Tibial artery (tissue), 4 donors: Measurements from ENCODE around the gene XRN1.
"Not testable (repeated sequence)": the region's sequence is repeated elsewhere in the genome, so short reads cannot be mapped to it uniquely, and the experiment has no call there.

Experiments
- DNase-seq, 2 donors: peaks; one replicate each; pipeline ENCODE4 v3.0.0-alpha.2; 2019
- H3K27ac ChIP-seq, 2 donors: fragments of 200-600 bp; sonication (generic) in 1 of 2; 1 replicate in 1 of 2; 2 replicates in 1 of 2; pipeline ENCODE4 v1.5.1; 2018 to 2019; ENCODE audit warnings: mild to moderate bottlenecking in 1 of 2
- H3K27me3 ChIP-seq, 2 donors: fragments of 200-600 bp; sonication (generic) in 1 of 2; one replicate each; pipeline versions ENCODE4 v1.5.1 to v1.6.0; 2016 to 2019
- H3K36me3 ChIP-seq, 3 donors: fragments of 200-600 bp; sonication (generic) in 2 of 3; one replicate each; pipeline ENCODE4 v1.5.1; 2016 to 2019; ENCODE audit warnings: mild to moderate bottlenecking in 2 of 3
- H3K4me1 ChIP-seq, 4 donors: fragments of 200-600 bp; sonication (generic) in 2 of 4; 1 replicate in 3 of 4; 2 replicates in 1 of 4; pipeline ENCODE4 v1.5.1; 2016 to 2019
- H3K4me3 ChIP-seq, 2 donors: fragments of 200-600 bp; sonication (generic) in 1 of 2; 1 replicate in 1 of 2; 2 replicates in 1 of 2; pipeline ENCODE4 v1.5.1; 2018 to 2019; ENCODE audit warnings: mild to moderate bottlenecking in 2 of 2
- H3K9me3 ChIP-seq, 3 donors: fragments of 200-600 bp; sonication (generic) in 1 of 3; one replicate each; pipeline ENCODE4 v1.5.1; 2016 to 2019
- CTCF ChIP-seq, 2 experiments: fragments of 200-600 bp in 1 of 2; fragments of 450-650 bp in 1 of 2; IDR thresholded peaks; one replicate each; pipeline ENCODE4 v1.5.1; 2017 to 2019; ENCODE audit warnings: antibody characterized with exemption in 2 of 2, mild to moderate bottlenecking in 1 of 2, moderate library complexity in 1 of 2
- intact Hi-C: fragments of 100-400 bp; cut with DNase I; formaldehyde crosslinking; loops from one replicate; pipeline ENCODE4 v1.15.0; 2023; ENCODE audit warnings: low total_unique reads

The XRN1 gene

GRCh38 chr3:142348460-142348859 is 99.4 kb downstream of the XRN1 start:
- no peak for DNase-seq
- no peaks in the 10 kb centered on the region for H3K9me3 ChIP-seq
- intact Hi-C loops: no loop called here
- H3K27me3 ChIP-seq: no peaks in the 10 kb centered on the region
- H3K4me1 ChIP-seq: no peaks in the 10 kb centered on the region
- H3K27ac ChIP-seq: no peak overlapping the region
- H3K4me3 ChIP-seq: no peak overlapping the region
- peaks cover 38 to 77% (median 44%) of the 10 kb centered on the region in 3 donors for H3K36me3 ChIP-seq
- TF ChIP-seq CTCF (IDR thresholded peaks at IDR 0.05): no peak

- no peak for DNase-seq
- Histone ChIP-seq H3K27ac (no peak overlapping the region), H3K4me3 (no peak overlapping the region)
These were observed 109.8 kb downstream of the XRN1 start for GRCh38 chr3:142337994-142338393.

GRCh38 chr3:142332390-142332789 is 115.4 kb downstream of the XRN1 start:
- no peaks in the 10 kb centered on the region for H3K27me3 ChIP-seq
- peaks cover 45 to 71% (median 60%) of the 10 kb centered on the region in 3 donors for H3K36me3 ChIP-seq
- no peaks in the 10 kb centered on the region for H3K4me1 ChIP-seq
- DNase-seq: no peak
- TF ChIP-seq CTCF (IDR thresholded peaks at IDR 0.05): no peak
- intact Hi-C loops: no loop called here
- H3K4me3 ChIP-seq: no peak overlapping the region
- no peaks in the 10 kb centered on the region for H3K9me3 ChIP-seq
- H3K27ac ChIP-seq: no peak overlapping the region

More at GRCh38 chr3:142337994-142338393, 109.8 kb downstream of the XRN1 start:
- no peak for TF ChIP-seq CTCF (IDR thresholded peaks at IDR 0.05)
- intact Hi-C loops: no loop called here
- Histone ChIP-seq H3K36me3 (peaks cover 56 to 66% (median 59%) of the 10 kb centered on the region in 3 donors), H3K4me1 (no peaks in the 10 kb centered on the region), H3K27me3 (no peaks in the 10 kb centered on the region), H3K9me3 (peaks cover 0 to 5% (median 0%) of the 10 kb centered on the region in 3 donors)

GRCh38 chr3:142324275-142324953 is 123.4 kb downstream of the XRN1 start:
- intact Hi-C loops, DNase-seq: not testable (repeated sequence)

GRCh38 chr3:142319912-142320311 is 127.9 kb downstream of the XRN1 start:
- Histone ChIP-seq H3K36me3 (peaks cover 19 to 29% (median 20%) of the 10 kb centered on the region in 3 donors), H3K4me3 (no peak overlapping the region), H3K4me1 (peaks cover 0 to 11% (median 0%) of the 10 kb centered on the region in 4 donors), H3K27me3 (no peaks in the 10 kb centered on the region), H3K27ac (no peak overlapping the region), H3K9me3 (no peaks in the 10 kb centered on the region)
- intact Hi-C loops: no loop called here
- no peak for DNase-seq
- no peak for TF ChIP-seq CTCF (IDR thresholded peaks at IDR 0.05)

More at GRCh38 chr3:142324275-142324953, 123.4 kb downstream of the XRN1 start:
- H3K27me3 ChIP-seq, H3K9me3 ChIP-seq, H3K4me3 ChIP-seq, H3K27ac ChIP-seq: not testable (repeated sequence)
- H3K4me1 ChIP-seq: peaks cover 0 to 11% (median 0%) of the 10 kb centered on the region in 4 donors
- H3K36me3 ChIP-seq: peaks cover 10 to 24% (median 15%) of the 10 kb centered on the region in 3 donors

GRCh38 chr3:142319094-142319493 is 128.7 kb downstream of the XRN1 start:
- DNase-seq: no peak
- TF ChIP-seq CTCF (IDR thresholded peaks at IDR 0.05): no peak
- H3K4me1 ChIP-seq: peaks cover 0 to 11% (median 0%) of the 10 kb centered on the region in 4 donors
- intact Hi-C loops: no loop called here
- H3K36me3 ChIP-seq: peaks cover 19 to 29% (median 20%) of the 10 kb centered on the region in 3 donors
- H3K27me3 ChIP-seq: no peaks in the 10 kb centered on the region
- H3K27ac ChIP-seq: no peak overlapping the region
- no peak overlapping the region for H3K4me3 ChIP-seq
- no peaks in the 10 kb centered on the region for H3K9me3 ChIP-seq
